GM12878 (cell line): ENCODE measurements around the gene FAM117B. TPM values are rescaled to one million over a fixed set of nuclear protein-coding genes. Genes with fewer than 3 reads are reported as not detected.

ENCODE experiments used
- ATAC-seq: fragments of 200-7000 bp; cut with Tn5 transposase; 3 replicates; pipeline ENCODE4 v1.9.1; 2020; ENCODE audit warnings: mild to moderate bottlenecking, moderate library complexity
- BruUV-seq: library from RNA; stranded (reverse); fragments of 400-500 nt; replicated peaks from 2 replicates; lab custom pipeline; 2021; lab: Mats Ljungman, UMichigan
- CTCF ChIA-PET: fragments of 300-600 bp; sonication (Branson Sonifier 250); formaldehyde crosslinking; extraction: SDS; loops from one replicate; lab custom pipeline; 2021; ENCODE audit warnings: inconsistent platforms; lab: Yijun Ruan, JAX
- POLR2A ChIA-PET: fragments of 350-600 bp; formaldehyde crosslinking; extraction: SDS; loops from one replicate; lab custom pipeline; 2021; ENCODE audit warnings: inconsistent platforms; lab: Charles Lee
- RAD21 ChIA-PET: fragments of 300-600 bp; sonication (Branson Sonifier 250); formaldehyde crosslinking; loops from one replicate; lab custom pipeline; 2023; ENCODE audit warnings: antibody characterized with exemption; ENCODE audit not compliant: unreplicated experiment; lab: Charles Lee
- SMC1A ChIA-PET: fragments of 300-600 bp; sonication (Branson Sonifier 250); formaldehyde crosslinking; loops from one replicate; lab custom pipeline; 2023; ENCODE audit not compliant: unreplicated experiment, uncharacterized antibody; lab: Charles Lee
- DNase-seq: peaks from one replicate; pipeline ENCODE4 v3.0.0-alpha.2; 2011; ENCODE audit warnings: low read depth, low spot score
- FAIRE-seq: peaks from 3 replicates; lab custom pipeline; 2011; peaks lifted over from hg19 to GRCh38; lab: Jason Lieb, UNC
- H2AFZ ChIP-seq: 2 replicates; pipeline ENCODE4 v1.6.0; 2011; ENCODE audit warnings: low read depth, low read length, control low read depth; ENCODE audit not compliant: control insufficient read depth
- H3K27ac ChIP-seq: 2 replicates; pipeline ENCODE4 v1.5.1; 2011; ENCODE audit warnings: control low read depth; ENCODE audit not compliant: control insufficient read depth, insufficient read depth
- H3K27me3 ChIP-seq, 2 experiments: replicated peaks in 1 of 2; 2 replicates each; pipeline versions ENCODE4 v1.6.0 to v1.6.1; 2011; ENCODE audit warnings: low read length in 1 of 2; ENCODE audit not compliant: control insufficient read depth in 2 of 2, insufficient read depth in 2 of 2
- H3K36me3 ChIP-seq, 2 experiments: 2 replicates each; pipeline ENCODE4 v1.5.1; 2011; ENCODE audit warnings: low read length in 1 of 2; ENCODE audit not compliant: control insufficient read depth in 2 of 2, insufficient read depth in 2 of 2
- H3K4me1 ChIP-seq: 2 replicates; pipeline ENCODE4 v1.6.1; 2011; ENCODE audit warnings: mild to moderate bottlenecking, low read length, moderate library complexity, mixed read lengths; ENCODE audit not compliant: control insufficient read depth, insufficient read depth
- H3K4me2 ChIP-seq: 2 replicates; pipeline ENCODE4 v1.6.0; 2011; ENCODE audit warnings: control low read depth; ENCODE audit not compliant: control insufficient read depth, insufficient read depth
- H3K4me3 ChIP-seq: fragments of 200-600 bp; sonication (generic); 2 replicates; pipeline ENCODE4 v1.5.1; 2016
- H3K79me2 ChIP-seq: 2 replicates; pipeline ENCODE4 v1.6.0; 2011; ENCODE audit warnings: low read length; ENCODE audit not compliant: control insufficient read depth, insufficient read depth
- H3K9ac ChIP-seq: 2 replicates; pipeline ENCODE4 v1.8.0; 2011; ENCODE audit warnings: low read length, control low read depth, mixed read lengths; ENCODE audit not compliant: control insufficient read depth, insufficient read depth
- H3K9me3 ChIP-seq: replicated peaks from 3 replicates; pipeline ENCODE4 v1.5.1; 2011; ENCODE audit warnings: mild to moderate bottlenecking, low read length; ENCODE audit not compliant: control insufficient read depth, insufficient read depth
- H4K20me1 ChIP-seq: 2 replicates; pipeline ENCODE4 v1.6.0; 2011; ENCODE audit not compliant: control insufficient read depth, insufficient read depth
- ATF7 ChIP-seq: fragments of 450-650 bp; IDR thresholded peaks from 2 replicates; pipeline ENCODE4 v1.6.1; 2016; ENCODE audit warnings: low read depth, mild to moderate bottlenecking
- BCLAF1 ChIP-seq: fragments of 450-650 bp; IDR thresholded peaks from 2 replicates; pipeline ENCODE4 v1.6.1; 2017; ENCODE audit warnings: antibody characterized with exemption, mild to moderate bottlenecking, moderate library complexity
- HSF1 ChIP-seq: fragments of 150-350 bp; IDR thresholded peaks from 2 replicates; pipeline ENCODE4 v1.6.1; 2014; ENCODE audit warnings: mild to moderate bottlenecking, low read depth, low read length
- NBN ChIP-seq: fragments of 450-650 bp; IDR thresholded peaks from 2 replicates; pipeline ENCODE4 v1.6.1; 2016
- NFIC ChIP-seq: IDR thresholded peaks from 2 replicates; pipeline ENCODE4 v1.6.1; 2012; ENCODE audit warnings: low read depth, mild to moderate bottlenecking, inconsistent platforms, low read length, moderate library complexity
- RCOR1 ChIP-seq: conservative IDR thresholded peaks from 2 replicates; pipeline ENCODE4 v1.6.1; 2012; ENCODE audit warnings: low read depth, low read length, improper control_type of control experiment
- REST ChIP-seq: IDR thresholded peaks from 2 replicates; pipeline ENCODE4 v1.6.1; 2012; ENCODE audit warnings: mild to moderate bottlenecking, low read depth, low read length
- in situ Hi-C: fragments of 300-500 bp; cut with MboI; formaldehyde crosslinking; loops from 9 replicates; pipeline ENCODE4 v1.14.3; 2018; ENCODE audit warnings: mixed read lengths
- intact Hi-C: fragments of 100-400 bp; cut with micrococcal nuclease; formaldehyde crosslinking; loops from one replicate; pipeline ENCODE4 v1.14.2; 2022; ENCODE audit not compliant: unreplicated experiment
- polyA plus RNA-seq, 11 experiments: library from polyadenylated mRNA; depleted of rRNA in 4 of 11; unstranded in 6 of 11; stranded (reverse) in 5 of 11; fragments of >200 nt; fragmentation: Nextera tagmentation in 4 of 11; fragmentation: Illumina TruSeq in 1 of 11; extraction: Ambion mirVana in 4 of 11; extraction: Trizol in 1 of 11; gene quantifications; 1 replicate in 1 of 11; 2 replicates in 10 of 11; pipeline versions ENCODE4 v1.2.1 to v1.2.3, GENCODE V29; 2011 to 2016; ENCODE audit warnings: inconsistent platforms in 2 of 11, missing spikeins in 2 of 11, low read depth in 1 of 11
- total RNA-seq, 4 experiments: library from RNA; depleted of rRNA in 3 of 4; stranded (reverse); fragments of >200 nt in 3 of 4; fragmentation: Illumina TruSeq in 1 of 4; extraction: Trizol in 1 of 4; gene quantifications; 2 replicates each; pipeline versions ENCODE4 v1.2.1 to v1.2.3, GENCODE V29; 2013 to 2021

Gene FAM117B
- total and polyA plus RNA-seq, 10 of the 15 experiments (the other 5 are each of a cell fraction or from before 2014, with no cell fraction given): 1.6 to 7.6 (median 4.2) TPM

GRCh38 chr2:202653890-202654289, 19.1 kb downstream of the FAM117B start (continued):
- TF ChIP-seq REST (no peak), NBN (no peak)

GRCh38 chr2:202657876-202658275, 23.1 kb downstream of the FAM117B start:
- Histone ChIP-seq H3K27me3 (no peaks in the 10 kb centered on the region), H3K4me3 (no peak overlapping the region), H3K36me3 (no peaks in the 10 kb centered on the region), H2AFZ (no peak overlapping the region), H4K20me1 (no peaks in the 10 kb centered on the region), H3K79me2 (no peaks in the 10 kb centered on the region; the same call in 1 of the 2 replicates), H3K9ac (no peak overlapping the region), H3K4me1 (peaks cover 8% of the 10 kb centered on the region), H3K9me3 (no peaks in the 10 kb centered on the region), H3K4me2 (no peak overlapping the region), H3K27ac (no peak overlapping the region)
- ChIA-PET POLR2A (no interaction called here), CTCF (no interaction called here), SMC1A (interaction anchor here (1.1 to 2.7 kb wide), 3 partner anchors 11 to 14 kb away, joined by 4 to 13 read pairs (median 9); no protein-coding TSS in a partner anchor), RAD21 (interaction anchor here (1.6 kb wide), 1 partner anchor 15 kb away, joined by 4 read pairs; no protein-coding TSS in a partner anchor)
- DNase-seq (no peak), ATAC-seq (no peak), FAIRE-seq (no peak)
- intact Hi-C loops: no loop called here
- in situ Hi-C loops: no loop called here
- BruUV-seq: no TSS peak
- TF ChIP-seq NFIC (no peak), ATF7 (no peak), RCOR1 (no peak), BCLAF1 (no peak), HSF1 (no peak)
